A549 treated with AZD9567 at 1 μM for 4 hours (cell line): ENCODE results near the gene NLRX1. TPM values are rescaled to one million over a fixed set of nuclear protein-coding genes. Genes with fewer than 3 reads are reported as not detected.

Experiments
- total RNA-seq: library from RNA; stranded (reverse); fragments of 200-300 nt; extraction: Qiagen RNA extraction; gene quantifications from 5 replicates; pipeline ENCODE4 v1.2.3, GENCODE V29; 2022; ENCODE audit not compliant: insufficient read depth

The NLRX1 gene, protein sequence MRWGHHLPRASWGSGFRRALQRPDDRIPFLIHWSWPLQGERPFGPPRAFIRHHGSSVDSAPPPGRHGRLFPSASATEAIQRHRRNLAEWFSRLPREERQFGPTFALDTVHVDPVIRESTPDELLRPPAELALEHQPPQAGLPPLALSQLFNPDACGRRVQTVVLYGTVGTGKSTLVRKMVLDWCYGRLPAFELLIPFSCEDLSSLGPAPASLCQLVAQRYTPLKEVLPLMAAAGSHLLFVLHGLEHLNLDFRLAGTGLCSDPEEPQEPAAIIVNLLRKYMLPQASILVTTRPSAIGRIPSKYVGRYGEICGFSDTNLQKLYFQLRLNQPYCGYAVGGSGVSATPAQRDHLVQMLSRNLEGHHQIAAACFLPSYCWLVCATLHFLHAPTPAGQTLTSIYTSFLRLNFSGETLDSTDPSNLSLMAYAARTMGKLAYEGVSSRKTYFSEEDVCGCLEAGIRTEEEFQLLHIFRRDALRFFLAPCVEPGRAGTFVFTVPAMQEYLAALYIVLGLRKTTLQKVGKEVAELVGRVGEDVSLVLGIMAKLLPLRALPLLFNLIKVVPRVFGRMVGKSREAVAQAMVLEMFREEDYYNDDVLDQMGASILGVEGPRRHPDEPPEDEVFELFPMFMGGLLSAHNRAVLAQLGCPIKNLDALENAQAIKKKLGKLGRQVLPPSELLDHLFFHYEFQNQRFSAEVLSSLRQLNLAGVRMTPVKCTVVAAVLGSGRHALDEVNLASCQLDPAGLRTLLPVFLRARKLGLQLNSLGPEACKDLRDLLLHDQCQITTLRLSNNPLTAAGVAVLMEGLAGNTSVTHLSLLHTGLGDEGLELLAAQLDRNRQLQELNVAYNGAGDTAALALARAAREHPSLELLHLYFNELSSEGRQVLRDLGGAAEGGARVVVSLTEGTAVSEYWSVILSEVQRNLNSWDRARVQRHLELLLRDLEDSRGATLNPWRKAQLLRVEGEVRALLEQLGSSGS
- total RNA-seq = 5.7 to 12.2 TPM (median 10.1 TPM) in 5 replicates

DNA sequence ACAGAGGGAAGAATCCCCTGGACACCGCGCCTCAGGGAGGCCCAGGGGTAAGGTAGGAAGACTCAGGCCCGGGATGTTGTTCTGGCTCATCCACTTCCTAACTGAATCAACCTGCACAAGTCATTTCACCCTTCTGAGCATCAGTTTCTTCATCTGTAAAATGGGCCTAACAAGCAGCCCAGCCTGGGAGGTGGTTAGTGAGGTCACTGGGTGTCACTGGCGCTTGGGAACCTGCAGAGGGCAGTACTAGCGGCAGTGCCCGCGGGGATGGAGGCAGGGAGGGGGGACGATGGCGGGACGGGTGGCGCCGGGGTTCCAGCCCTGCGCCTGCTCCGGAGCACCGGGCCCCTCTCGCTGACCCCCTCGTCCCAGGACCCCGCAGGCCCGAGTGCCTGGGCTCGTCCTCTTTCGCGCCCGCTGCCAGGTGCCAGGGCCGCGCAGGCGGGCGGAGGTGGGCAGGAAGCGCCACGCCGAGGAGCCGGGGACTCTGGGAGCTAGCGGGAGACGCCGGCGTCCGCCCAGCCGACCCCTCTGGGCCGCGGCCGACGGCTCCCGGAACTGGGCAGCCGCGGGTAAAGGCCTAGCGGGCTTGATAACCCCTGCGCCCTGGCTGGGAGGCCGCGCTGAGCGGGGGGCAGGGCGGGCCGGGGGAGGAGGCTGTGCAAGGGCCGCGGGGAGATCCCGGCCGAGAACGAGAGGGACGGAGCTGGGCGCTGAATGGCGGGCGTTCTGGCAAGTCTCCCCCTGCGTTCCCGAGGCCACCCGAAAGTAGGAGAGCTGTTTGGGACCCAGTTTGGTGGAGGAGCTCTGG, at the start of gene NLRX1:
Gene NLRX1, plus strand, starts transcription at position 255 of the 811 bp plus-strand sequence. CDS start 2,679 bp downstream, outside the sequence.

DNA sequence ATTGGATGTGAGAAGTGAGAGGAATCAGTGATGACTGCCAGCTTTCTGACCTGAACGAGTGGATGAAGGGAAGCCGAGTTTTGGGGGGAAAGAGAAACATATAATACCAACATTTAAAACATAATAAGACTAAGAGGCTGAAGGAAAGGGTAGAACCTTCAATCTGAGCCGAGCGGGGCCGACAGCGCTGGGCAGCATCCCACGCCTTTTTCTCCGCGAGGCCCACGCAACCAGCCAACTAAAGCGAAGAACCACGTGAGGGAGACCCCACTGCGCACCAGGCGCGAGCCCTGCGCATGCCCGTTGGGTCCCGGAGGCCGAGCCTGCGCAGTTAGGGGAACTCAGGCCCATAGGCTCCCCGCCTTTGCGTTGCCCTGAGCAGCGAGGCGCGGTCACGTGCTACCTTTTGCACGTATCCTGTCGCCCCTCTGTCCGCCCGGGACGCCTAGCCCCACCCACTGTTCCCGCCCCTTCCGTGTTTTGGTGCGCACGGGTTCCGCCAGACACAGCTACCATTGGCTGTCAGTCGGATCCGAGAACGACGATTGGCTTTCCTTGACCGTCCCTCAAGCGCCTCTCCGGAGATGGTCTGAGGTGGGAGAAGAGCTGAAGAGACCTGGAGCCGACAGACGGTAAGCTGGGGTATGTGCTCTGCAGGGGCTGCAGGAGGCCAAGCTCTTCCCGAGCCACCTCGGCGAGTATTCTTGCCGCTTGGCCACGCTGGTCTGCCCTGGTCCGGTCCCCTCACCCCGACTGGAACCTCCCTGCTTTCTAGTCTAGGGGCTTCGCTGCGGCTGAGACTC, 47.3 kb upstream of the NLRX1 start, which contains the start of gene HINFP:
Gene HINFP, plus strand, starts transcription at position 573 of the 803 bp plus-strand sequence. CDS start 5,365 bp downstream, outside the sequence.

DNA sequence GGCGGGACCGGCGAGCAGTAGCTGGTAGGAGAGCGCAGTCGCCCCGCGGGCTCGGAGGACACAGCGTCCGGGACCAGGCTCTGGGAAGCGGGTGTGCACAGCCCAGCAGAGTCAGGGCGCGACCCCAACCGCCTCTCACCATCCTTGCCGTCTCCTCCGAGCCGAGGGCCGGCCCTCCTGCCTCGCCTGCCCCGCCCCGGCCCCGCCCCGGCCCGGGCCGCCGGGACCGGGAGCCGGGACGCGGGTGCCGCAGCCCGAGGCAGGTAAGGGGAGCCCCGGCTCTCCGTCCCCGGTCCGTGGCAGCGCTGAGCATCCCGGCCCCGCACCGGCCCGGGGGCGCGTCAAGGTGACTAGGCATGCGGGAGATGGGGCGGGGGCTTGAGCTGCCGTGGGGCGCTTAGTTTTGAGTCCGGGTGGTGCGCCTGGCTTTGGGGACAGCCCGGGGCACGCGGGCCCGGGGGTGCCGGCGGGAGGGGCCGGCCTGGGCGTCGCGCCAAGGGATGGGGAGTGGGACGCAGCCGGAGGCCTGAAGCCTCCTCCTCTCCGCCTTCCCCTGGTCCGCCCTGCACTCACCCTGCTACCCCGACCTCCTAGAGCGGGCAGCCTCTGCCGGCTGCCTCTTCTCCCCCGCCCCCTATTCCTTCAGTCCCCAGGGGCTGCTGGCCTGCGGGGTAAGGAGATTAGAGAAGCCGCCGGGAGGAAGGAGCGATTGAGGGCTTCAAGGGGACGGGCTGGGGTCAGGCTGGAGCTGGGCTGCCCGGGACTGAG, 19.3 kb upstream of the NLRX1 start, which contains the start of gene ABCG4:
Gene ABCG4, plus strand, starts transcription at position 35 of the 768 bp plus-strand sequence. CDS start 914 bp downstream, outside the sequence.

DNA sequence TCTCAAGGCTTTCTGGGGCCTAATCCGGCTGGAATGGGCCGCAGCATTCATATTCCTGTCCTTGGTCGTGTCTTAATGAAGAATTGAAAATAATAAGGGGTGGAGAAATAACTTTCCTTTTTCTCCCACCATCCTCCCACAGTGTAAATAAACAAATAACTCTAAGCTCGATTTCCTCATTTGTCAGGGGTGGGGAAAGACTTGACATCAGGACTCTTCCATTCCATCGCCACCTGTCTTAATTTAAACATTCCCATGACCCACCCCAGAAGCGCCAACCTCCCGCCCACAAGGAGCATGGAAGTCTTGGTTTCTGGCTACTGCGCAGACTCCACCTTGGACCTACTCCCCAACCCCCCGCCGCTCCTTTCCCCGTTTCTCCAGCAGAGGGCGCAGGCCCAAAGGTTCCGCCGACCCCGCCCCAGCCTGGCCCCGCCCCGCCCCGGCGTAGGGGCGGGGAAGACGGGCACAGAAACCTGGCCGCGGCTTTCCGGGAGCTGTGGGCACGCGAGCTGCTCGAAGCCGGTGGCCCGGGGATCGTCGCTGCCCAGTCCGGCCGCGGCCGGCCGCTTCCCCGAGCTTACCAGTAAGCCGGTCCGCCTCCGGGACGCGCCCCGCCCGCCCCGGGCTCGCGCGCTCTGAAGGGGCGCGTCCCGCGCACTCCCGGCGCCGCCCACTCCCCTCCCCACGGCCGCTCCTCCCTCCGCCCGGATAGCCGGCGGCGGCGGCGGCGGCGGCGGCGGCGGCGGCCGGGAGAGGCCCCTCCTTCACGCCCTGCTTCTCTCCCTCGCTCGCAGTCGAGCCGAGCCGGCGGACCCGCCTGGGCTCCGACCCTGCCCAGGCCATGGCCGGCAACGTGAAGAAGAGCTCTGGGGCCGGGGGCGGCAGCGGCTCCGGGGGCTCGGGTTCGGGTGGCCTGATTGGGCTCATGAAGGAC, 37.3 kb downstream of the NLRX1 start, which contains the start of gene CBL:
Gene CBL, plus strand, starts transcription at position 766 of the 937 bp plus-strand sequence. Its CDS starts 79 bp downstream, at position 845.

Other genes starting within 250 kb of the NLRX1 start
- gene BCL9L, start 242.8 kb upstream of the NLRX1 start, total RNA-seq = 145 to 208 TPM (median 198 TPM) in 5 replicates
- 0.88 to 1.1 TPM (median 1.1 TPM) in 4 of 5 replicates, not detected in the other for gene UPK2, start 212.4 kb upstream of the NLRX1 start, total RNA-seq
- gene FOXR1, start 197.0 kb upstream of the NLRX1 start, total RNA-seq = not detected in 5 replicates
- 6.9 to 17.3 TPM (median 11.7 TPM) in 5 replicates for gene CENATAC, start 170.6 kb upstream of the NLRX1 start, total RNA-seq
- gene RPS25, start 150.4 kb upstream of the NLRX1 start, total RNA-seq = 736 to 844 TPM (median 814 TPM) in 5 replicates
- 40.5 to 69.1 TPM (median 67.9 TPM) in 5 replicates for gene TRAPPC4, start 150.0 kb upstream of the NLRX1 start, total RNA-seq
- 11.4 to 15.4 TPM (median 11.6 TPM) in 5 replicates for gene SLC37A4, start 137.8 kb upstream of the NLRX1 start, total RNA-seq
- 32.2 to 51.1 TPM (median 49.6 TPM) in 5 replicates for gene HYOU1, start 111.5 kb upstream of the NLRX1 start, total RNA-seq
- gene VPS11, start 100.9 kb upstream of the NLRX1 start, total RNA-seq = 10.3 to 12.9 TPM (median 11.5 TPM) in 5 replicates
- 47.1 to 88.1 TPM (median 50.1 TPM) in 5 replicates for gene HMBS, start 83.8 kb upstream of the NLRX1 start, total RNA-seq
- 37.0 to 59.2 TPM (median 41.2 TPM) in 5 replicates for gene DPAGT1, start 66.9 kb upstream of the NLRX1 start, total RNA-seq
- 6.0 to 9.1 TPM (median 7.1 TPM) in 5 replicates for gene C2CD2L, start 61.4 kb upstream of the NLRX1 start, total RNA-seq
- 8.9 to 11.4 TPM (median 10.7 TPM) in 5 replicates for gene HINFP, start 47.1 kb upstream of the NLRX1 start, total RNA-seq
- 0.26 to 0.41 TPM (median 0.28 TPM) in 4 of 5 replicates, not detected in the other for gene ABCG4, start 19.7 kb upstream of the NLRX1 start, total RNA-seq
- 0.07 to 0.21 TPM (median 0.10 TPM) in 4 of 5 replicates, not detected in the other for gene NHERF4, start 16.8 kb downstream of the NLRX1 start, total RNA-seq
- gene CBL, start 37.6 kb downstream of the NLRX1 start, total RNA-seq = 6.6 to 8.6 TPM (median 8.3 TPM) in 5 replicates
- 6.6 to 11.8 TPM (median 11.1 TPM) in 5 replicates for gene MCAM, start 148.4 kb downstream of the NLRX1 start, total RNA-seq
- gene RNF26, start 165.8 kb downstream of the NLRX1 start, total RNA-seq = 27.3 to 37.4 TPM (median 33.9 TPM) in 5 replicates
- not detected in 5 replicates for gene C1QTNF5, start 172.2 kb downstream of the NLRX1 start, total RNA-seq
- gene MFRP, start 178.0 kb downstream of the NLRX1 start, total RNA-seq = not detected in 5 replicates
- gene USP2, start 213.0 kb downstream of the NLRX1 start, total RNA-seq = 0.39 to 2.7 TPM (median 0.54 TPM) in 5 replicates